Activated CD4-positive, alpha-beta T cell treated with anti-CD3 and anti-CD28 coated beads, Interleukin-2, amount 50 U/mL, for 48 hours (primary cell): ENCODE measurements around the gene DDX17.
A peak's percentile ranks its signal among the peaks of the same experiment; 100 is the strongest.

ENCODE experiments used
- DNase-seq, 2 experiments: peaks; one replicate each; pipeline ENCODE4 v3.0.0-alpha.2; 2020

Gene DDX17

GRCh38 chr22:38465673-38466490 is 40.2 kb downstream of the DDX17 start:
- DNase-seq: no peak

- no peak for DNase-seq
These were observed 41.0 kb downstream of the DDX17 start for GRCh38 chr22:38464992-38465672.

- DNase-seq: no peak
These were observed 42.9 kb downstream of the DDX17 start for GRCh38 chr22:38462960-38463784.

GRCh38 chr22:38461414-38462081 is 44.6 kb downstream of the DDX17 start:
- peak; percentile 70 to 75 for DNase-seq

DNA sequence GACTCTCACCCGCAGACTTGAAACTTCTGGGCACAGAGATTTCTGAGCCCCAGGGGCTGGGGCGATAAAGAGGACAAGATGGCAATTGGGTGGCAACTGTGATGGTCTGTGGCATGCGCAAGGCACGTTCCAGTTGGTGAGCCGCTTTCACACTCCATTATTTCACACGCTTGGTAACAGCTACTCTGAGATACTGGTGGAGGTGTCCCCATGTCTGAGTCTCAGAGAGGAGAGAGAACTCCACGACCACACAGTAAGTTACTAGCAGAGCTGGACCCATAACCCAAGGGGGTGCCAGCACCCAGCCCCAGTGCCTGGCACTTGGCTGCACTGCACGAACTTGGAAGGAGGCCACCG is 45.1 kb downstream of the DDX17 start:
- DNase-seq: no peak

GRCh38 chr22:38460426-38460840 is 45.7 kb downstream of the DDX17 start:
- no peak for DNase-seq

DNA sequence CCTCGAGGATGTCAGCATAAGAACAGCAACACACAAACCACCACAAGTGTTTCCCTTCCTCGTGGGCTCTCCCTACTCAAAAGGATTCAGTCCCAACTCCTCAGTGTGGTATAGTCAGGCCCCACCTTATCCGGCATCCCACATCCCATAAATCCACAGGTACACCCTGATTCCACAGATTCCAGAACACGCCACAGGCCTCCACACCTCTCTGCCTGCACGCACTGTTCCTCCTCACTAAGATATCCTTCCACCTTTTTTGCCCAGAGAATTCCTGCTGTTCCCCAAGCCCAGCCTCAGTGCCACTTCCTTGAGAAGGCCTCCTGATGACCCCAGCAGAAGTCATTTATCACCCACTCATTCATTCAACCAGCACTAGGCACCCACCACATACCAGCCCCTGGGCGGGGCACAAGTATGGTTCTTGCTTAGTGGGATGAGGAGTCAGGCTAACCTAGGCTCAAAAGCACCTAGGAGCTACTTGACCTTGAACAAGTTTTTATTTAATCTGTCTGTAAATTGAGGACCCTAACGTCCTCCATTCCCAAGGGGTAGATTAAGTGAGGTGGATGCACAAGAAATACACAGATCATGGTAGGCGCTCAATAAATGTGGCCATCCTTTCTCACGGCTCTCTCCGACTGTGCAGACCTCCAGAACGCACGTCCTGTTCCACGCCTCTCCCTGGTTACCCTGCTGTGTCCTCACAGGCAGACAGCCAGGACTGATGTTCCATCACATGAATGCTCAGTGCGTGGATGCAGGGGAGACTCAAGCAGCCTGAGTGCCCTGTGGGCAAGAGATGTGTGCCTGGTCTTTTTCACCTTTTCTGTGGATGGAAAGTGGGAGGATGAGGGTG is 49.0 kb downstream of the DDX17 start:
- DNase-seq: no peak

DNA sequence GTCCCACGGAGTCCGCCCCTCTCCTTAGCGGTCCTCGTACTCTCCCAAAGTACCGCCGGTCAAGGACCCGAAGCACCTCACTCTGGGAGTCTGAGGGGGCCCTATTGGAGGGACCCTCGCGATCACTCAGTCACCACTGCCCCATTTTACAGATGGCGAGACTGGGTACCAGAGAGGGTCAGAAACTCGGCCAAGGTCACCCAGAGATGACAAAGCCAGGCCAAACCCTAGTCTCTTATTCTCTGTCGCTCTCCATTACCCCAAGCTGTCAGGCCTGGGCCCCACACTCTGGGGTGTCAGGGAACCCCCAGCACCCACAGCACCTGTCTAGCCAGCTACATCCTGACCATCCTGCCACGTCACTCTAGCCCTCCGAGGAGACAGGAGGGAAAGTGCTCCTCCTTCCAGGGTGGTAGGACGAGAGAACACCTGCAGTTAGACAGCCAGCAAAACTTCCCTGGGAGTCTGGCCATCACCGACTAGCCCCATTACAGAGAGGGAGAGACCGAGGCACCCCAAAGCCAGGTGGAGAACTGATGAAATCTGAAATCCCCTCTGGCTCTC is 49.8 kb downstream of the DDX17 start:
- DNase-seq: no peak

GRCh38 chr22:38455530-38456271 is 50.4 kb downstream of the DDX17 start:
- DNase-seq: peak; percentile 13 to 23

DNA sequence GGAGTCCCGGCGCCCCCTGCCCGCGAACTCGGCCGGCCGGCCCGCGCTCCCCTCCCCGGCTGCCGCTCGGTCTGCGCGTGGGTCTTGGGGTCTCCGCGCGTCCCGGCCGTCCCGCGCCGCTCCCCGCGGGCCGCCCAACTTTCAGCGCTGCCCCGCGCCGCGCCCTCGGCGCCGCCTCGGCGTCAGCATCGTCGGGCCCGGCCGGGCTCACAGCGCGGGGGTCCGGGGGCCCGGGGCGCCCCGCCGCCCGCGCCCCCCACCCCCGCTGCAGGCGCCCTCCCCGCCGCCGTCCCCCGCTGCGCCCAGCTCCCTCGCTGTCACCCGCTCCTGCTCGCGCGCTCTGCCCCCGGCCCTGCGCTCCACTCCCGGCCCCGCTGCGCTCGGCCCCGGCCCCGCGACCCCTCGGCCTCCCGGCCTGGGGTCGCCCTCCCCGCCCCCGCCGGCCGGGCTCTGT is 51.0 kb downstream of the DDX17 start, which contains the start of gene KCNJ4:
Gene KCNJ4 (minus strand): TSS at position 124 of the 454 bp plus-strand sequence. CDS start 27,067 bp downstream, outside the sequence.
- no peak for DNase-seq

GRCh38 chr22:38454353-38455075 is 51.6 kb downstream of the DDX17 start:
- peak in 1 of 2 experiments; percentile 20 for DNase-seq

DNA sequence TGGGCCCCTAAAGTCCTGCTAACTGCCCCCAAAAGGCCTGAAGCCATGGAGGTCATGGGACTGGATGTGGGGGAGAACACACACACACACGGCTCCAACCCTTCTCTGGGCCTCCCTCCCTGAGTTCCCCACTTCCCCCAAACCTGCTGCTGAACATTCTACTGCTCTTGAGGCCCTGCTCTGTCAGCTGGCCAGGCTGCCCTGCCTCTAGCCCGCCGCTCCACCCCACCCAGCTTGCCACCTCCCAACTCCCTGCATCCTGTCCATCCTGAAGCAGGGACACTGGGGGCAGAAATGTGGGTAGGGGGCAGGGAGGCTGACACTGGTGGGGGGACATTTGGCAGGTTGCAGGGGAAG is 52.1 kb downstream of the DDX17 start:
- DNase-seq: no peak

DNA sequence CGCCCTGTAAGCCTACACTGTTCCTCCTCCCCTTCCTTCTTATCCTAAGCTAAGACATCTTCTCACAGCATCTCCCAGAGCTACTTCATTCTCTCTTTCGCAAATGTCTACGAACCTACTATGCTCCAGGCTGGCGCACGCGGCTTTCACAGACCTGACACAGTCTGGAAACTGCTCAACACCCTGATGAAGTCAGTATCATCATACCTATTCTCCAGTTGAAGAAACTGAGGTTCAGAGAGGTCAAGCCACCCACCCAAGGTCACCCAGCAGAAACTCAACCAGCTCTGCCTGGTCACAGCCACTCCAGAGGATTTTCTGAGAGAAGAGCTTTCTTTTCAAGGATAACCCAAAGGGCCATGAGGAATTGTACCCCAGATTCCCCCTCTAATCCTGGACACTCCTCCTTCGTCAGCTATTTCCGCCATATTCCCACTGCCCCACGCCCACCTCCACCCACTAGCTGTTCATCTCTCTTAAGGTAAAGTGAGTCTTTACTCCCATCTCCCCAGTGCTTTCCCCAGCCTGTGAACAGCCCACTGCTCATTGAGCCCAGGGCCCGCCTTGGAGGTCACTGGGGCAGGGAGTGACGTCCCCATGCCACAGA is 52.9 kb downstream of the DDX17 start:
- DNase-seq: no peak

DNA sequence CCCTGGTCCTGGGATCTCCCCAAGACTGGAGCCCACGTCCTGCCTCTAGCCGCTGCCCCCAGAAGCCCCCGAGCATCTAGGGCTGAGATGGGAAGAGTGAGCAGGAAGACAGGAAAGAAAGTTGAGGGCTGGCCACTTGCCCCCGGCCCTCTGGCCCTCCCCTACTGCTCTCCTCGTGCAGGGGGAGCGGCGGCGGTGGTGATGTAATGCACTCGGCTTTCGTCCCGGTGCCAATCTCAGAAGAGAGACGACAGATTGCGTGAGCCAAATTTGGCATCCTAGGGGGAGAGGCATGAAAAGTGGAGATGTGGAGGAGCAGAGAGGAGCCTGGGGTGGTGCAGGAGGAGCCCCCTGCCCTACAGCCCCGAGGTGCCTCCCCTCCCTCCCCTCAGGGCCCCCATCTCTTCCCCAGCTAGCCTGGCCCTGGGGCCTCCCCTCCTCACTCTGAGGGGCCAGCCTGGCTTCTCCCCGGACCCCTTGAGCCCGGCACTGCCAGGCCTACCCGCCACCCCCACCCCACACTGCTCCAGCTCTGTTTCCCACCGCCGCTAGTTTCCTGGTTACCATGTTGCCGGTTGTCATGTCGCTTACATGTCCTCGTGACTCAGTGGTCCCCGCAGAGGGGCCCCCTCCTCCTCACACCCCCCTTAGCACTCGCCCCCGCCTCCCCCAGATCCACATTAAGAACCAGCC is 53.6 kb downstream of the DDX17 start:
- no peak for DNase-seq

GRCh38 chr22:38451864-38452263 is 54.2 kb downstream of the DDX17 start:
- DNase-seq: no peak

- DNase-seq: no peak
These were observed 54.7 kb downstream of the DDX17 start for GRCh38 chr22:38451404-38451803.

GRCh38 chr22:38450234-38450797 is 55.8 kb downstream of the DDX17 start:
- no peak for DNase-seq

GRCh38 chr22:38449776-38450175 is 56.3 kb downstream of the DDX17 start:
- DNase-seq: no peak
